MCF 10A (cell line): ENCODE data around the gene SPACA7. TPM values are rescaled to one million over a fixed set of nuclear protein-coding genes. Genes with fewer than 3 reads are reported as not detected.

Source experiments
- BruUV-seq: library from RNA; stranded (reverse); fragments of 400-500 nt; replicated peaks from 2 replicates; lab custom pipeline; 2021; lab: Mats Ljungman, UMichigan
- CTCF ChIA-PET: fragments of 300-600 bp; sonication (Branson Sonifier 250); formaldehyde crosslinking; extraction: SDS; loops from one replicate; lab custom pipeline; 2021; ENCODE audit warnings: antibody characterized with exemption, inconsistent platforms; lab: Yijun Ruan, JAX
- POLR2A ChIA-PET: fragments of 300-600, 350-650 bp; sonication (Branson Sonifier 250); formaldehyde crosslinking; extraction: SDS; loops from one replicate; lab custom pipeline; 2020; ENCODE audit warnings: antibody characterized with exemption, inconsistent platforms; lab: Yijun Ruan, JAX
- DNase-seq: peaks from one replicate; pipeline ENCODE4 v3.0.0-alpha.2; 2018; ENCODE audit not compliant: unreplicated experiment
- H3K27ac Mint-ChIP-seq: one replicate; pipeline ENCODE4 v1.8.0; 2022; ENCODE audit warnings: mild to moderate bottlenecking, low read depth, mixed read lengths; ENCODE audit not compliant: unreplicated experiment
- H3K27me3 Mint-ChIP-seq: one replicate; pipeline ENCODE4 v1.8.0; 2022; ENCODE audit warnings: mixed read lengths; ENCODE audit not compliant: insufficient read depth, unreplicated experiment
- H3K36me3 Mint-ChIP-seq: one replicate; pipeline ENCODE4 v1.8.0; 2022; ENCODE audit warnings: mild to moderate bottlenecking, moderate library complexity, mixed read lengths; ENCODE audit not compliant: insufficient read depth, unreplicated experiment
- H3K4me1 Mint-ChIP-seq: one replicate; pipeline ENCODE4 v1.8.0; 2022; ENCODE audit warnings: mixed read lengths; ENCODE audit not compliant: insufficient read depth, unreplicated experiment
- H3K4me3 Mint-ChIP-seq: one replicate; pipeline ENCODE4 v1.8.0; 2022; ENCODE audit warnings: mild to moderate bottlenecking, moderate library complexity, mixed read lengths; ENCODE audit not compliant: unreplicated experiment
- H3K9me3 Mint-ChIP-seq: one replicate; pipeline ENCODE4 v1.8.0; 2022; ENCODE audit warnings: mixed read lengths; ENCODE audit not compliant: unreplicated experiment
- intact Hi-C: fragments of 100-400 bp; cut with micrococcal nuclease; formaldehyde crosslinking; loops from 2 replicates; pipeline ENCODE4 v1.14.1; 2022
- total RNA-seq: library from RNA; stranded (reverse); gene quantifications from 2 replicates; pipeline ENCODE4 v1.2.3, GENCODE V29; 2022
- TF ChIP-seq, protein P1 (sequence below): fragments of 200-600 bp; IDR thresholded peaks from one replicate; pipeline ENCODE4 v1.8.0; 2022; ENCODE audit warnings: antibody characterized with exemption, mild to moderate bottlenecking; ENCODE audit not compliant: unreplicated experiment

The SPACA7 gene
- total RNA-seq, 1 experiment from 2014 or later = not detected

DNA sequence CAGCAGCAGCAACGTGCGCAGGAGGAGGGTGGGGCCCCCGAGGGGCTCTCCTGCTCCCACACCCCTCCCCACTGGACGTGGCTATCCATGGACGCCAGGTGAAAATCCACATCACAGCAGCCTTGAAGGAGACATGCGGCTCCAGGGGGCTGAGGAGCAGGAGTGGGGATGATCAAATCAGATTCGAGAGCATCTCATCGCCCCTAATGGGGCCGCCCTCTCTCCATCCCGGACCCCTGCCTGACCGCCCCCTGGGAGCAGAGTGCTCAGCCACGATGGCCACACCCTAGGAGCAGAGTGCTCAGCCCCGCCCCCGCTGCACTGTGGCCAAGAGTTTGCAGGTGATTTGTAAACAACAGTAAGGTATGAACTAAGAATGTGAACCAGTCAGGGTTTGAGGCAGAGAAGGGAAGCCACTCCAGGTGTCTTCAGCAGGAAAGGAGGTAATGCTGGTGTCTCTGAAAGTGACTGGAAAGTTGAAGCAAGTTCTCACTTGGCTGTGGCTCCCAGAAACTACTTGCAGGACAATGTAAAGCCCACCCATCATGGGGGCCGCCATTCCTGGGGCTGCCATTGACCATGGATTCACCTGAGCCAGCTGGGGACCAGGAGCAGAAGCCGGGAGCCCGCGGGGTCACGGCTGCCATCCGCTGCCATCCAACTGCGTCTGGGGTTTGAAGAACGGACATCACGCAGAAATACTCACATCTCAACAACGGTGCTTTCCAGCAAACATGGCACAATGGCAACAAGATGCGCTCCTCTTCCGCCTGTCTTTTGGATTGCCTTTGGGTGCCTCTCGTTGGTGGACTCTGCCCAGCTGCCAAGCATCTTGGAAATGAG lies 71.8 kb downstream of the SPACA7 start:
- DNase-seq = no peak
- H3K27me3 Mint-ChIP-seq = no peaks in the 10 kb centered on the region
- intact Hi-C loops = no loop called here
- H3K4me1 Mint-ChIP-seq = no peaks in the 10 kb centered on the region
- TF ChIP-seq, protein P1, sequence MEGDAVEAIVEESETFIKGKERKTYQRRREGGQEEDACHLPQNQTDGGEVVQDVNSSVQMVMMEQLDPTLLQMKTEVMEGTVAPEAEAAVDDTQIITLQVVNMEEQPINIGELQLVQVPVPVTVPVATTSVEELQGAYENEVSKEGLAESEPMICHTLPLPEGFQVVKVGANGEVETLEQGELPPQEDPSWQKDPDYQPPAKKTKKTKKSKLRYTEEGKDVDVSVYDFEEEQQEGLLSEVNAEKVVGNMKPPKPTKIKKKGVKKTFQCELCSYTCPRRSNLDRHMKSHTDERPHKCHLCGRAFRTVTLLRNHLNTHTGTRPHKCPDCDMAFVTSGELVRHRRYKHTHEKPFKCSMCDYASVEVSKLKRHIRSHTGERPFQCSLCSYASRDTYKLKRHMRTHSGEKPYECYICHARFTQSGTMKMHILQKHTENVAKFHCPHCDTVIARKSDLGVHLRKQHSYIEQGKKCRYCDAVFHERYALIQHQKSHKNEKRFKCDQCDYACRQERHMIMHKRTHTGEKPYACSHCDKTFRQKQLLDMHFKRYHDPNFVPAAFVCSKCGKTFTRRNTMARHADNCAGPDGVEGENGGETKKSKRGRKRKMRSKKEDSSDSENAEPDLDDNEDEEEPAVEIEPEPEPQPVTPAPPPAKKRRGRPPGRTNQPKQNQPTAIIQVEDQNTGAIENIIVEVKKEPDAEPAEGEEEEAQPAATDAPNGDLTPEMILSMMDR = no peak
- ChIA-PET POLR2A (no interaction called here), CTCF (interaction anchor here (0.7 to 2.5 kb wide), 2 partner anchors 220 to 974 kb away, joined by 3 to 8 read pairs; no protein-coding TSS in a partner anchor)
- H3K27ac Mint-ChIP-seq = no peak overlapping the region
- H3K36me3 Mint-ChIP-seq = no peaks in the 10 kb centered on the region
- no peak overlapping the region for H3K4me3 Mint-ChIP-seq
- H3K9me3 Mint-ChIP-seq = peaks cover 7% of the 10 kb centered on the region
- BruUV-seq = no TSS peak

DNA sequence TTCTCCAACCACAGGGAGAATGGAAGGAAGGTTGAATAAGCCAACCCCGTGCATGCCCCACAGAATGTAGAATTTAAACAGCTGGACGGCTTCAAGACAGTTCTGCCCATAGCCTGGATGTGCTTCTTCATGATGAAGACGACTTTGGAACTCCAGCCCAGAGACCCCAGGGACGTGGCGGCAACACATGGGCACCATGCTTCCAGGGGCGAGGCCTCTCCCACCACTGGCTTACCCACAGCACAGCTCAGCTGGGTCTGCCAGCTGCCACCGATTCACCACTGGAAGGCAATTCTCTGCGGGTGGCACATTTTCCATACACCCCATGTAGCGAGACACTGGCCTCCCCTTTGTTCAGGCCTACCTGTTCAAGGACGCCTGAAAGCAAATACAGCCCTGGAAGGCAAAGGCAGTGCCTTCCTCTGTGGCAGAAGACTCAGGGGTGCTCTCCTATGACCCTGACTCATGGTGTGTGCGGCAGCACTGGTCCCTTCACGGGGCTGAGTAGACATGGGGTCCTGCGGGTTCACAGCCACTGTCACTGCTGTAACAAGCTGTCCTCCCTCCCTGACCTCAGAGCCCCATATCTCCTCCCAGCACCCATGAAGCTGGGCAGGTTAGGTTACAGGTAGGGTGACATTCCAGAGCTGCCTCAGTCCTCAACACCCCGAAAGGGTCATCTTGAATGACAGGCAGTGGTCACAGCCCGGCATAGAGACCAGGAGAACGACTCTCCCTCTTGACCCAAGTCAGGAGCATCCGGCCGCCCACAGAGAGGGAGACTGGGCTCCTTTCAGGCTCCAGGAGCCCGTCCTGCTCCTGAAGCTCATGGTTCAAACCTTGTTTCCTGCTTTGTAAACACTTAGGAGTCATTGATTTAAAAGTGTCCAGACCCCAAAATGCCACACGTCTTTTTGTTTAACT lies 72.7 kb downstream of the SPACA7 start:
- H3K27ac Mint-ChIP-seq = no peak overlapping the region
- no peaks in the 10 kb centered on the region for H3K4me1 Mint-ChIP-seq
- no peak for DNase-seq
- POLR2A ChIA-PET = no interaction called here
- intact Hi-C loops = no loop called here
- H3K4me3 Mint-ChIP-seq = no peak overlapping the region
- H3K36me3 Mint-ChIP-seq = no peaks in the 10 kb centered on the region
- TF ChIP-seq, protein P1 = no peak
- H3K9me3 Mint-ChIP-seq = peaks cover 7% of the 10 kb centered on the region
- BruUV-seq = no TSS peak
- CTCF ChIA-PET = interaction anchor here (0.7 to 2.5 kb wide), 2 partner anchors 221 to 975 kb away, joined by 3 to 8 read pairs; no protein-coding TSS in a partner anchor
- no peaks in the 10 kb centered on the region for H3K27me3 Mint-ChIP-seq

DNA sequence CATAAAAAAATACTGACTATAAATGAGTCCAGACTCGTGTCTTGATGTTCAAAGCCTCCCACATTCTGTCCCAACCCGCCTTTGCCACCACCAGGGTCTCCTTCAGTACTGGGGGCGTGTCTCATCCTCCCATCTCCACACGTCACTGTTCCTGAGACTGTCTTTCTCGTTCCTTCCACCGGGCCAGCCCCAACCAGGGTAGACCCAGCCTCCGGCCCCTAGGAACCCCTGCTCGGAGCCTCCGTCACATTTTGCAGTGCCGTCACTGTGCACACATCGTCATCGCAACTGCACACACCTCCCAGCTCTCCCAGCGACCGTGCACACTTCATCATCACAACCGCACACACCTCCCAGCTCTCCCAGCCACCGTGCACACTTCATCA lies 73.4 kb downstream of the SPACA7 start:
- H3K36me3 Mint-ChIP-seq = no peaks in the 10 kb centered on the region
- H3K27me3 Mint-ChIP-seq = no peaks in the 10 kb centered on the region
- H3K4me3 Mint-ChIP-seq = no peak overlapping the region
- TF ChIP-seq, protein P1 = no peak
- H3K9me3 Mint-ChIP-seq = peaks cover 7% of the 10 kb centered on the region
- intact Hi-C loops = no loop called here
- H3K4me1 Mint-ChIP-seq = no peaks in the 10 kb centered on the region
- POLR2A ChIA-PET = no interaction called here
- no TSS peak for BruUV-seq
- H3K27ac Mint-ChIP-seq = no peak overlapping the region
- no peak for DNase-seq
- CTCF ChIA-PET = interaction anchor here (0.7 to 2.5 kb wide), 3 partner anchors 821 to 975 kb away, joined by 3 to 9 read pairs (median 8); no protein-coding TSS in a partner anchor
